ENCODE data around the gene PTGIS.
A peak's percentile ranks its signal among the peaks of the same experiment; 100 is the strongest.

The PTGIS gene

DNA sequence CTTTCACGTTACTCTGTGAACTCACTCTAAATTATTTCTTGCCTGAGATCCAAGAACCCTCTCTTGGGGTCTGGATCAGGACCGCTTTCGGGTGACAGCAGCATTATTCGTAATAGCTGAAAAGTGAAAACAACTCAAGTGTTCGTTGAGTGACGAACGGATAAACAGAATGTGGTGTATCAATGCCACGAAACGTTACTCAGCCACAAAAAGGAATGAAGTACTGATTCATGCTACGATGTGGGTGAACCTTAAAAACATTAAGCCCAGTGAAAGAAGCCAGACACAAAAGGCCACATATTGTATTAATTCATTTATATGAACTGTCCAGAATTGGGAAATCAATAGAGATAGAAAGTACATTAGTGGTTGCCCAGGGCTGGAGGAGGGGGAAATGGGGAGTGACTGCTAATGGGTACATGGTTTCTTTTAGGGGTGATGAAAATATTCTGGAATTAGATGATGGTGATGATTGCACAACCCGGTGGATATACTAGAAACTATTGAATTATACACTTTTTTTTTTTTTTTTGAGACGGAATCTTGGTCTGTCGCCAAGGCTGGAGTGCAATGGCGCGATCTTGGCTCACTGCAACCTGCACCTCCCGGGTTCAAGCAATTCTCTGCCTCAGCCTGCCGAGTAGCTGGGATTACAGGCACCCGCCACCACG, 8.4 kb downstream of the PTGIS start:
- peak; percentile 96 for DNase-seq (ENCODE audit: extremely low read depth, low read depth)
- TF ChIP-seq, protein P1, sequence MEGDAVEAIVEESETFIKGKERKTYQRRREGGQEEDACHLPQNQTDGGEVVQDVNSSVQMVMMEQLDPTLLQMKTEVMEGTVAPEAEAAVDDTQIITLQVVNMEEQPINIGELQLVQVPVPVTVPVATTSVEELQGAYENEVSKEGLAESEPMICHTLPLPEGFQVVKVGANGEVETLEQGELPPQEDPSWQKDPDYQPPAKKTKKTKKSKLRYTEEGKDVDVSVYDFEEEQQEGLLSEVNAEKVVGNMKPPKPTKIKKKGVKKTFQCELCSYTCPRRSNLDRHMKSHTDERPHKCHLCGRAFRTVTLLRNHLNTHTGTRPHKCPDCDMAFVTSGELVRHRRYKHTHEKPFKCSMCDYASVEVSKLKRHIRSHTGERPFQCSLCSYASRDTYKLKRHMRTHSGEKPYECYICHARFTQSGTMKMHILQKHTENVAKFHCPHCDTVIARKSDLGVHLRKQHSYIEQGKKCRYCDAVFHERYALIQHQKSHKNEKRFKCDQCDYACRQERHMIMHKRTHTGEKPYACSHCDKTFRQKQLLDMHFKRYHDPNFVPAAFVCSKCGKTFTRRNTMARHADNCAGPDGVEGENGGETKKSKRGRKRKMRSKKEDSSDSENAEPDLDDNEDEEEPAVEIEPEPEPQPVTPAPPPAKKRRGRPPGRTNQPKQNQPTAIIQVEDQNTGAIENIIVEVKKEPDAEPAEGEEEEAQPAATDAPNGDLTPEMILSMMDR (IDR thresholded peaks at IDR 0.05; ENCODE audit: low read depth, low read length) = no peak

DNA sequence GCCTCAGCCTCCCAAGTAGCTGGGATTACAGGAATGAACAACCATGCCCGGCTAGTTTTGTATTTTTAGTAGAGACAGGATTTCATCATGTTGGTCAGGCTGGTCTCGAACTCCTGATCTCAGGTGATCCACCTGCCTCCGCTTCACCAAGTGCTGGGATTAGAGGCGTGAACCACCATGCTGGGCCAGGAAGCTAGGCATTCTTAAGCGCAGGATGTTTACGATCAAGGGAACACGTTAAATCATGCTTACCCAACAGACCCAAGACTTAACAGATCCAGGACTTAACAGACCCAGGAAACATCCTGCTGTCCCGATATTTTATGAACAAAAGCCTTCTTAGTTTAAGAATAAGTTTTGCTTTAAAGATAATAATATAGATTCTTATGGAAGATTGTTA, 9.1 kb downstream of the PTGIS start:
- TF ChIP-seq, protein P1 (IDR thresholded peaks at IDR 0.05; ENCODE audit: low read depth, low read length) = no peak
- DNase-seq (ENCODE audit: extremely low read depth, low read depth) = no peak

DNA sequence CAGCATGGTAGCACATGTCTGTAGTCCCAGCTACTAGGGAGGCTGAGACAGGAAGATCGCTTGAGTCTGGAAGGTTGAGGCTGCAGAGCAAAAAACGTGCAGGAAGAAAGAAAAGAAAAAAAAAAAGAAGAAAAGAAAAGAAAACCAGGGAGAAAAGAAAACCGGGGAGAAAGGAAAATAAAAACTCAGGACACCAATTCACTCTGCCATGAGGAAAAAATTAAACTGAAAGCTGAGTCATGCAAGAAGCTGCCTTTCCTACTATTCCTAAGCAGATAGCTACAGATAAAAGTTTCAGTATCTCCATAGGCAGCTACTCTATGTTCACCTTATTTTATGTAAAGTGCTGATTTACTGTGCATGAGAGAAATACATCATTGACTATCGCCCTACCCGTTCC, 10.5 kb downstream of the PTGIS start:
- TF ChIP-seq, protein P1 (IDR thresholded peaks at IDR 0.05; ENCODE audit: low read depth, low read length) = no peak
- no peak for DNase-seq (ENCODE audit: extremely low read depth, low read depth)

DNA sequence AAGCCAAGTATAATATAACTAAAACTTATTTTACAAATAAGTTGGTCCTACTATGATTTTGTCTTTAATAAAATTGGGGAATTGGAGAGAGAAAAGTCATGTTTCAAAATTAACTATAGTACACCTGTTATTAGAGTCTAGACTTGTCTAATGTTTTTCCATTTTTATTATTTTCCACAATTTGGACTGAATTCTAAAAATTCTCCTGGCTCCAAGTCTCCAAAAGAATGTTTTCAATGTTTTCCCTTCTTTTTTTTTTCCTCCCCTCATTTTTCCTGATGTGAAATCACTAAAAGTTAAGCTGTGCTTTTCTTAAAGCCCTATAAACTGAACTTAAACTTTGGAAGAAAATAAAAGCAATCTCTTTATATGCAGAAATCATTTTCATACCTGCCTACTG, 11.3 kb downstream of the PTGIS start:
- no peak for DNase-seq (ENCODE audit: extremely low read depth, low read depth)
- TF ChIP-seq, protein P1 (IDR thresholded peaks at IDR 0.05; ENCODE audit: low read depth, low read length) = no peak

DNA sequence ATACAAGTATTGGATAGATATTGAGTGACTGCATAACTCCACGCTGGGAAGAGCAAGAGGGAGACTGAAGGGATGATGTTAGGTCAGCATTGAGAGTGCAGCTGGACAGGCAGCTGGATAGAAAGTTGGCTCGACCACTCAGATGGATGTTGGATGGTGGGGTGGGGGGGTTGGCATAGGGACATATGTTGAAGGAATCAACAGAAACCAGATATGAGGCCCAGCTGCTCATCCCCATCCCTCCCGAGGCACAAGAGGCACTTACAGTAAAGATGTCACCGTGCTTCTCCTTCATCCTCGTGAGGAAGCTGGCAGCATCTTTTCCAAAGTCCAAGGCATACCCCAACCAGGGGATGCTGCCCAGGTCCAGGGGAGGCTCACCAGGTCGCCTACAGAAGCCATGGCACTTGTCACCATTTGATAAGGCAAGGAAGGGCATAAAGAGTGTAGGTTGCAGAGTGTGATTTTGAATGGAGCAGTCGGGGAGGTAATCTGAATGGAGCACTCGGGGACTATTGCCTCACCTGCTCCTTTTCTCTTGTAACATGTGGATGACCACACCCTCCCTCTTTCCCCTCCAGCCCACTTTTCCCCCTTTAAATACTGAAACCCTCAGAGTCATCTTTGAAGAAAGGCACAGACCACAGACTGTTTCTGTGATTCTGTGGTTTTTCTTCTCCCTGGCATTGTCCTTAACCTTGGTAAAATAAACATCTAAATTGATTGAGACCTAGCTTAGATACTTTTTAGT, 18.0 kb downstream of the PTGIS start:
- TF ChIP-seq, protein P1 (IDR thresholded peaks at IDR 0.05; ENCODE audit: low read depth, low read length) = no peak

DNA sequence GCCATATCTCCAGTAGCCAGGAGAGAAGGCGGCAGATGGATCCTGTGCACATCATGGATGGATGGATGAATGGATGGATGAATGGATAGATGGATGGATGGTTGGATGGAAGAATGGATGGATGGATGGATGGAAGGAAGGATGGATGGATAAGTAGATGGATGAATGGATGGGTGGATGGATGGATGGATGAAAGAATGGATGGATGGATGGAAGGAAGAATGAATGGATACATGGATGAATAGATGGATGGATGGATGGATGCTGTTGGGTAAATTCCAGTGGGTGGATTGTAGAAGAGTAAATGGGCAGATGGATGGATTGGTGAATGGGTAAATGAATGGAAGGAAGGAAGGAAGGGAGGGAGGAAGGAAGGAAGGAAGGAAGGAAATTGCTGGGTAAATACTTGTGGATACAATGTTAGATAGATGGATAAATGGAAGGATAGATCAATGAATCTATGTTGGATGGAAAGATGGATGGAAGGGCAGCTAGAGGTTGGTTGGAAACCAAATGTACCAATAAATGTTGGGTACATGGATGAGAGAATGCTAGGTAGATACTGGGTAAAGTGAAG, 19.5 kb downstream of the PTGIS start:
- TF ChIP-seq, protein P1 (IDR thresholded peaks at IDR 0.05; ENCODE audit: low read depth, low read length) = no peak
- no peak for DNase-seq (ENCODE audit: extremely low read depth, low read depth)

More for the DNA sequence above, 18.0 kb downstream of the PTGIS start:
- no peak for DNase-seq (ENCODE audit: extremely low read depth, low read depth)

DNA sequence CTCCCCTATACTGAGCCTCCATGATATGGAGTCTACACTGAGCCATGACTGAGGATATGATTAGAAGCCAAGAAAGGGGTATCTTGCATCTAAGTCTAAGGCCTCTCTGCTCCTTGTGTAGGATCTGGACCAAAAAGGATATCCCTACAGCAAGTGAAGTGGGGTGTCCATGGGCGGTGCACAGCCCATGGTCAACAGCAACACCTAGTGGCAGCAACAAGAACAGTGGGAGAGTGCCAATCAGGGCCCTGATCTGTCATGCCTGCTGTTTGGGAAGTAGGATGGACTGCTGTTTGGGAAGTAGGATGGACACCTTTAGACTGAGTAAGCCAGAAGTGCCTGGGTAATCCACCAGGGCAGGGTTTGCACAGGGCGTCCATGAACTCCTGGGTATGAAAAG, 22.4 kb downstream of the PTGIS start:
- TF ChIP-seq, protein P1 (IDR thresholded peaks at IDR 0.05; ENCODE audit: low read depth, low read length) = peak; percentile 6
- no peak for DNase-seq (ENCODE audit: extremely low read depth, low read depth)

Data from AG09319 (cell line).